K562 (cell line): ENCODE measurements around the gene VPS33A. TPM values are rescaled to one million over a fixed set of nuclear protein-coding genes. Genes with fewer than 3 reads are reported as not detected.
A peak's percentile ranks its signal among the peaks of the same experiment; 100 is the strongest.

Experiments
- CBFA2T3 ChIP-seq: fragments of 450-650 bp; IDR thresholded peaks from 2 replicates; pipeline ENCODE4 v1.6.1; 2017
- IRF2 ChIP-seq: sonication (generic); formaldehyde crosslinking; IDR thresholded peaks from 2 replicates; pipeline ENCODE4 v1.8.1; 2022; ENCODE audit warnings: mild to moderate bottlenecking, missing genetic modification reagents
- KLF10 ChIP-seq: fragments of 250-450 bp; sonication (Bioruptor Pico); IDR thresholded peaks from 2 replicates; pipeline ENCODE4 v1.6.1; 2021; ENCODE audit warnings: matching md5 sums
- LARP7 ChIP-seq: fragments of 450-650 bp; IDR thresholded peaks from 2 replicates; pipeline ENCODE4 v1.6.1; 2016
- MEF2A ChIP-seq: IDR thresholded peaks from 2 replicates; pipeline ENCODE4 v1.6.1; 2011; ENCODE audit warnings: low read depth, mild to moderate bottlenecking, low read length, moderate library complexity; ENCODE audit not compliant: control insufficient read depth
- MYNN ChIP-seq, 2 experiments: sonication (generic); formaldehyde crosslinking in 1 of 2; IDR thresholded peaks; 2 replicates each; pipeline versions ENCODE4 v1.5.0 to v1.6.1; 2016 to 2020; ENCODE audit warnings: antibody characterized with exemption in 1 of 2, missing genetic modification reagents in 1 of 2
- POLR2H ChIP-seq: IDR thresholded peaks from 2 replicates; pipeline ENCODE4 v1.6.1; 2016; ENCODE audit warnings: missing genetic modification characterization, low read depth, mild to moderate bottlenecking, control low read depth, missing compliant biosample characterization, moderate library complexity
- RBM39 ChIP-seq: fragments of 200-400 bp; formaldehyde crosslinking; optimal IDR thresholded peaks from 2 replicates; pipeline ENCODE3; 2018; ENCODE audit warnings: low read depth, low read length
- RUNX1 ChIP-seq: sonication (generic); IDR thresholded peaks from 2 replicates; pipeline ENCODE4 v1.6.1; 2016; ENCODE audit warnings: antibody characterized with exemption, low read depth
- SMAD1 ChIP-seq: fragments of 150-350 bp; IDR thresholded peaks from 2 replicates; pipeline ENCODE4 v1.6.1; 2014; ENCODE audit warnings: low read length, low read depth; ENCODE audit not compliant: partially characterized antibody
- ZNF436 ChIP-seq: fragments of 250-450, 450-650 bp; sonication (Bioruptor Pico); formaldehyde crosslinking; IDR thresholded peaks from 2 replicates; pipeline ENCODE4 v1.7.0; 2020; ENCODE audit warnings: mild to moderate bottlenecking
- ZNF561 ChIP-seq: fragments of 450-650 bp; formaldehyde crosslinking; conservative IDR thresholded peaks from 2 replicates; pipeline ENCODE4 v1.4.0; 2020; ENCODE audit warnings: mild to moderate bottlenecking, moderate library complexity
- ZNF696 ChIP-seq: fragments of 250-450 bp; sonication (Bioruptor Pico); conservative IDR thresholded peaks from 2 replicates; pipeline ENCODE4 v1.4.0; 2020; ENCODE audit warnings: mild to moderate bottlenecking, moderate library complexity
- polyA plus RNA-seq, 8 experiments: library from polyadenylated mRNA; depleted of rRNA in 4 of 8; stranded (reverse) in 5 of 8; unstranded in 3 of 8; fragments of >200 nt; fragmentation: Nextera tagmentation in 2 of 8; fragmentation: Illumina TruSeq in 1 of 8; extraction: Ambion mirVana in 2 of 8; extraction: Trizol in 1 of 8; gene quantifications; 2 replicates each; pipeline versions ENCODE4 v1.2.1 to v1.2.3, GENCODE V29; 2011 to 2014; ENCODE audit warnings: inconsistent platforms in 1 of 8, missing spikeins in 1 of 8
- total RNA-seq, 7 experiments: library from RNA; depleted of rRNA in 6 of 7; stranded (reverse); fragments of >200 nt in 6 of 7; fragmentation: Illumina TruSeq in 2 of 7; extraction: Trizol in 2 of 7; gene quantifications; 2 replicates each; pipeline versions ENCODE4 v1.2.1 to v1.2.3, GENCODE V29; 2011 to 2021; ENCODE audit warnings: low replicate concordance in 1 of 7
- TF ChIP-seq, protein P1 (sequence below): fragments of 250-450 bp; sonication (Bioruptor Pico); IDR thresholded peaks from 2 replicates; pipeline ENCODE4 v1.8.0; 2022; ENCODE audit warnings: inconsistent platforms
- TF ChIP-seq, protein P2 (sequence below): IDR thresholded peaks from 2 replicates; pipeline ENCODE4 v1.6.1; 2012; ENCODE audit warnings: low read depth, low read length, improper control_type of control experiment, borderline replicate concordance
- TF ChIP-seq, protein P3 (sequence below): fragments of 250-450 bp; sonication (Bioruptor Pico); IDR thresholded peaks from 2 replicates; pipeline ENCODE4 v1.8.0; 2021; ENCODE audit warnings: borderline replicate concordance, mild to moderate bottlenecking, moderate library complexity; ENCODE audit not compliant: poor library complexity, severe bottlenecking

The VPS33A gene
- total and polyA plus RNA-seq, 9 of the 15 experiments (the other 6 are each of a cell fraction or from before 2014, with no cell fraction given): 10.6 to 34.3 (median 25.3) TPM

DNA sequence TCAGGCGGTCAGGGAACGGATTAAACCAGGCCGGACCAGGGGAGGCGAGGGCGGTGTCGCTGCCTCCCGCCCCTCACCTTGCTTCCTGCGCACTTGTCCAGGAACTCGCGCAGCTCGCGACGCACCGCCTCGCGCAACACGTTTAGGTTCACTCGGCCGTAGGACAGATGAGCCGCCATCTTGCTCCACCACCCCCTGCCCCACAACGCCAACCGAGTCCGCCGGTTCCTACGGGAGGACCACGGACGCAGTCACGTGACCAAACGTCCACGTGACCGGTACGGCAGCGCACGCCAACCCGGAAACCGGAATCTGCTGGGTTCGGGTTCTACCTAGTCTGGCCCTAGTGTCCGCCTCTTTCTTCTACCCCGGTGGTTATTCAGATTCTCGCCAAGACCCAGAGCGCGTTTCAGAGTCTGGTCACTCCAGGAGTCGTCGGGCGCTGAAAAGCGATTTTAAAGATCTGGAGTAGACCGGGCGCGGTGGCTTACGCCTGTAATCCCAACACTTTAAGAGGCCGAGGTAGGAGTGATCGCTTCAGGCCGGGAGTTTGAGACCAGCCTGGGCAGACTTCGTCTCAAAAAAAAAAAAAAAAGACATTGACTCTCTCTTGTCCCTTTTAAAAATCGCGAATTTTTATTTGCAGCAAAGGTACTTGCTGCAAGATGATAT, at the start of gene VPS33A (continued):
- TF ChIP-seq, protein P1, sequence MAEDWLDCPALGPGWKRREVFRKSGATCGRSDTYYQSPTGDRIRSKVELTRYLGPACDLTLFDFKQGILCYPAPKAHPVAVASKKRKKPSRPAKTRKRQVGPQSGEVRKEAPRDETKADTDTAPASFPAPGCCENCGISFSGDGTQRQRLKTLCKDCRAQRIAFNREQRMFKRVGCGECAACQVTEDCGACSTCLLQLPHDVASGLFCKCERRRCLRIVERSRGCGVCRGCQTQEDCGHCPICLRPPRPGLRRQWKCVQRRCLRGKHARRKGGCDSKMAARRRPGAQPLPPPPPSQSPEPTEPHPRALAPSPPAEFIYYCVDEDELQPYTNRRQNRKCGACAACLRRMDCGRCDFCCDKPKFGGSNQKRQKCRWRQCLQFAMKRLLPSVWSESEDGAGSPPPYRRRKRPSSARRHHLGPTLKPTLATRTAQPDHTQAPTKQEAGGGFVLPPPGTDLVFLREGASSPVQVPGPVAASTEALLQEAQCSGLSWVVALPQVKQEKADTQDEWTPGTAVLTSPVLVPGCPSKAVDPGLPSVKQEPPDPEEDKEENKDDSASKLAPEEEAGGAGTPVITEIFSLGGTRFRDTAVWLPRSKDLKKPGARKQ (CRISPR knock-in tag): no peak
- peak; percentile 76 for TF ChIP-seq MEF2A
- TF ChIP-seq, protein P2, sequence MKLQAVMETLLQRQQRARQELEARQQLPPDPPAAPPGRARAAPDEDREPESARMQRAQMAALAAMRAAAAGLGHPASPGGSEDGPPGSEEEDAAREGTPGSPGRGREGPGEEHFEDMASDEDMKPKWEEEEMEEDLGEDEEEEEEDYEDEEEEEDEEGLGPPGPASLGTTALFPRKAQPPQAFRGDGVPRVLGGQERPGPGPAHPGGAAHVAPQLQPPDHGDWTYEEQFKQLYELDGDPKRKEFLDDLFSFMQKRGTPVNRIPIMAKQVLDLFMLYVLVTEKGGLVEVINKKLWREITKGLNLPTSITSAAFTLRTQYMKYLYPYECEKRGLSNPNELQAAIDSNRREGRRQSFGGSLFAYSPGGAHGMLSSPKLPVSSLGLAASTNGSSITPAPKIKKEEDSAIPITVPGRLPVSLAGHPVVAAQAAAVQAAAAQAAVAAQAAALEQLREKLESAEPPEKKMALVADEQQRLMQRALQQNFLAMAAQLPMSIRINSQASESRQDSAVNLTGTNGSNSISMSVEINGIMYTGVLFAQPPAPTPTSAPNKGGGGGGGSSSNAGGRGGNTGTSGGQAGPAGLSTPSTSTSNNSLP: no peak
- peak; percentile 46; the same call in 1 of the 2 replicates for TF ChIP-seq CBFA2T3
- TF ChIP-seq ZNF436 (CRISPR knock-in tag): no peak
- no peak for TF ChIP-seq MYNN (IDR thresholded peaks at IDR 0.05)
- TF ChIP-seq MYNN (CRISPR knock-in tag; IDR thresholded peaks at IDR 0.05): no peak
- TF ChIP-seq IRF2: no peak
- TF ChIP-seq POLR2H (tag): peak; percentile 79
- no peak for TF ChIP-seq ZNF561 (CRISPR knock-in tag)
- no peak for TF ChIP-seq RBM39
- TF ChIP-seq SMAD1: no peak
- no peak for TF ChIP-seq KLF10 (CRISPR knock-in tag)
- TF ChIP-seq LARP7: no peak
- no peak for TF ChIP-seq ZNF696 (CRISPR knock-in tag)
- no peak for TF ChIP-seq RUNX1
- TF ChIP-seq, protein P3, sequence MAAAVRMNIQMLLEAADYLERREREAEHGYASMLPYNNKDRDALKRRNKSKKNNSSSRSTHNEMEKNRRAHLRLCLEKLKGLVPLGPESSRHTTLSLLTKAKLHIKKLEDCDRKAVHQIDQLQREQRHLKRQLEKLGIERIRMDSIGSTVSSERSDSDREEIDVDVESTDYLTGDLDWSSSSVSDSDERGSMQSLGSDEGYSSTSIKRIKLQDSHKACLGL (CRISPR knock-in tag): peak; percentile 24
